T-cell (primary cell): Measurements from ENCODE around the gene ACSF3. TPM values are rescaled to one million over a fixed set of nuclear protein-coding genes. Genes with fewer than 3 reads are reported as not detected.

Experiments
- ATAC-seq, 4 experiments: fragments of 200-7000 bp in 3 of 4; fragments of 150-1000 bp in 1 of 4; cut with Tn5 transposase; replicated peaks in 1 of 4; 1 replicate in 3 of 4; 2 replicates in 1 of 4; pipeline ENCODE4 v1.10.0; 2021; ENCODE audit warnings: moderate library complexity in 3 of 4, mild to moderate bottlenecking in 2 of 4, moderate number of reproducible peaks in 1 of 4
- CTCF ChIA-PET, 2 donors: fragments of 300-600 bp; sonication (Branson Sonifier 250); formaldehyde crosslinking; loops; one replicate each; lab custom pipeline; 2022; ENCODE audit warnings: antibody characterized with exemption in 2 of 2; lab: Charles Lee
- POLR2A ChIA-PET, 2 donors: fragments of 300-600 bp; sonication (Branson Sonifier 250); formaldehyde crosslinking; loops; one replicate each; lab custom pipeline; 2022; ENCODE audit warnings: antibody characterized with exemption in 2 of 2; lab: Charles Lee
- DNase-seq, 35 experiments: peaks; one replicate each; pipeline versions ENCODE4 v3.0.0 to v3.0.0-alpha.2; 2013 to 2023
- H3K27ac ChIP-seq: one replicate; pipeline ENCODE4 v1.5.1; 2013; ENCODE audit warnings: low read length
- H3K27me3 ChIP-seq, 2 experiments: replicated peaks in 1 of 2; 1 replicate in 1 of 2; 2 replicates in 1 of 2; pipeline versions ENCODE4 v1.6.1 to v1.7.0; 2013; ENCODE audit warnings: low read length in 1 of 2, mixed read lengths in 1 of 2; ENCODE audit not compliant: control insufficient read depth in 2 of 2, insufficient read depth in 2 of 2; ENCODE audit errors: extremely low read depth in 1 of 2
- H3K36me3 ChIP-seq, 2 donors: 1 replicate in 1 of 2; 2 replicates in 1 of 2; pipeline versions ENCODE4 v1.6.1 to v1.7.0; 2013; ENCODE audit warnings: low read length in 1 of 2; ENCODE audit not compliant: control insufficient read depth in 2 of 2, insufficient read depth in 1 of 2; ENCODE audit errors: extremely low read depth in 1 of 2
- H3K4me1 ChIP-seq, 2 experiments: 1 replicate in 1 of 2; 2 replicates in 1 of 2; pipeline versions ENCODE4 v1.6.1 to v1.7.0; 2013; ENCODE audit warnings: low read length in 2 of 2, mixed read lengths in 1 of 2; ENCODE audit not compliant: insufficient read depth in 2 of 2, control insufficient read depth in 1 of 2; ENCODE audit errors: extremely low read depth in 1 of 2
- H3K4me3 ChIP-seq, 2 donors: 1 replicate in 1 of 2; 2 replicates in 1 of 2; pipeline versions ENCODE4 v1.5.1 to v1.7.0; 2013; ENCODE audit warnings: mild to moderate bottlenecking in 2 of 2, low read length in 1 of 2, moderate library complexity in 1 of 2; ENCODE audit not compliant: control insufficient read depth in 1 of 2; ENCODE audit errors: extremely low read depth in 1 of 2
- H3K9me3 ChIP-seq: 2 replicates; pipeline ENCODE4 v1.7.0; 2013
- H3K27ac Mint-ChIP-seq, 2 donors: one replicate each; pipeline ENCODE4 v1.8.0; 2020 to 2021; ENCODE audit warnings: mild to moderate bottlenecking in 2 of 2, mixed read lengths in 2 of 2
- H3K27me3 Mint-ChIP-seq, 2 donors: one replicate each; pipeline ENCODE4 v1.8.0; 2021 to 2022; ENCODE audit warnings: mixed read lengths in 2 of 2
- H3K36me3 Mint-ChIP-seq: one replicate; pipeline ENCODE4 v1.8.0; 2021; ENCODE audit warnings: mixed read lengths
- H3K4me1 Mint-ChIP-seq, 3 donors: one replicate each; pipeline ENCODE4 v1.8.0; 2020 to 2022; ENCODE audit warnings: mixed read lengths in 3 of 3, mild to moderate bottlenecking in 1 of 3
- H3K4me3 Mint-ChIP-seq, 3 donors: one replicate each; pipeline ENCODE4 v1.8.0; 2020 to 2022; ENCODE audit warnings: mild to moderate bottlenecking in 3 of 3, mixed read lengths in 3 of 3, moderate library complexity in 3 of 3
- H3K9me3 Mint-ChIP-seq, 3 donors: one replicate each; pipeline ENCODE4 v1.8.0; 2020 to 2022; ENCODE audit warnings: mixed read lengths in 3 of 3
- WGBS: methylation state at CpG from one replicate; pipeline ENCODE4 v1.1.5; 2013; ENCODE audit warnings: missing lambda C conversion rate; ENCODE audit not compliant: insufficient coverage; 5-methylcytosine and 5-hydroxymethylcytosine counted together
- total RNA-seq, 35 experiments: library from RNA in 6 of 35; stranded (reverse) in 6 of 35; fragments of 120-200 nt in 1 of 35; gene quantifications; one replicate each; pipeline versions ENCODE4 v1.2.1 to v1.2.4 and lab custom pipeline; 2013 to 2026

Gene ACSF3
- total RNA-seq, 5 donors from 2014 or later (not counting 1 experiment from before 2014, with no cell fraction given) = 70.5 to 102 (median 79.9) TPM

DNA sequence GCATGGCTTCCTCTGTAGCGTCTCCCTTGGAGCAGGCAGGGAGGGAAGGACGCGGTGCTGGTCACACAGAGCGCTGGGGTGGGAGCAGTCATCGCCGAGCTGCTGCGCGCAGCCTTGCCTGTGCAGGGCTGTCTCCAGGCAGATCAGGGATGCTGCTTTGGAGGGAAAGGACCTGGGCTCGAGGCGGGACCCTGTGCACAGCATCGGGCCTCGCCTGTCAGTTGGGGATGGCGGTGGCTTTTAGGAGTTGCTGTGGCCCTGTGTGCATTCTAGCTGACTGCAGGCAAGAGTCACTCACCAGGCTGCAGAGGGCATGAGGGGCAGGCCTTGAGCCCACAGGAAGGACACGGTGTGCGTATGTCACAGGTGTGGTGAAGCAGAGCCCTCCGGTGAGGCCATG, 10.1 kb downstream of the ACSF3 start:
- Histone ChIP-seq H3K36me3 (peaks cover 52 to 70% of the 10 kb centered on the region in 2 donors), H3K27me3 (no peaks in the 10 kb centered on the region), H3K27ac (no peak overlapping the region), H3K4me1 (peaks cover 11 to 30% of the 10 kb centered on the region in 2 experiments), H3K9me3 (no peaks in the 10 kb centered on the region), H3K4me3 (no peak overlapping the region)
- 91% methylated on average over 16 of the region's 16 CpGs for WGBS
- Mint-ChIP-seq H3K27me3 (no peaks in the 10 kb centered on the region), H3K4me1 (peaks cover 37 to 47% (median 44%) of the 10 kb centered on the region in 3 donors), H3K4me3 (no peak overlapping the region), H3K27ac (no peak overlapping the region), H3K36me3 (peaks cover 52% of the 10 kb centered on the region), H3K9me3 (no peaks in the 10 kb centered on the region)
- DNase-seq = no peak
- CTCF ChIA-PET = no interaction called here
- no peak for ATAC-seq
- POLR2A ChIA-PET = no interaction called here

DNA sequence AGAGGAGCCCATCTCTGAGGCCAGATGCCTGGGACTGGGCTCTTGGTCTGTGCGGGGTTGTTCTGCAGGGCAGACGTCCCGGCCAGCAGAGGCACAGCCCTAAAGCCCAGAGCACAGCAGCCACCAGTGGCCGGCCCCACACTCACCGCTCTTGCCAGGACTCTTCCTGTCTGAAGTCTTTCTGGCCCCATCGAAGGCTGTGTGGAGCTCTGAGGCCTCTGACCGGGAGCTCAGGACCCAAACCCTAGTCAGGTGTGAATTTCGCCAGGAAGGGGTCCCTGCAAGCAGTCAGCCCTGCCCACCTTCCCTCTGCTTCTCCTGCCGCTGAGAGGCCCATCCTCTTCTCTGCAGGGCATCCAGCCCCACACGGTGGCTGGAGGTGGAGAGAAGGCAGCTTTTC, 10.7 kb downstream of the ACSF3 start:
- H3K4me3 ChIP-seq = no peak overlapping the region
- H3K9me3 ChIP-seq = no peaks in the 10 kb centered on the region
- ChIA-PET CTCF (no interaction called here), POLR2A (no interaction called here)
- 97% methylated on average over 7 of the region's 10 CpGs for WGBS
- Mint-ChIP-seq H3K36me3 (peaks cover 52% of the 10 kb centered on the region), H3K4me3 (no peak overlapping the region), H3K27me3 (no peaks in the 10 kb centered on the region), H3K9me3 (no peaks in the 10 kb centered on the region), H3K4me1 (peaks cover 32 to 44% (median 41%) of the 10 kb centered on the region in 3 donors), H3K27ac (no peak overlapping the region)
- DNase-seq = no peak
- H3K36me3 ChIP-seq = peaks cover 52 to 70% of the 10 kb centered on the region in 2 donors
- no peaks in the 10 kb centered on the region for H3K27me3 ChIP-seq
- H3K27ac ChIP-seq = no peak overlapping the region
- peaks cover 7 to 24% of the 10 kb centered on the region in 2 experiments for H3K4me1 ChIP-seq
- no peak for ATAC-seq

DNA sequence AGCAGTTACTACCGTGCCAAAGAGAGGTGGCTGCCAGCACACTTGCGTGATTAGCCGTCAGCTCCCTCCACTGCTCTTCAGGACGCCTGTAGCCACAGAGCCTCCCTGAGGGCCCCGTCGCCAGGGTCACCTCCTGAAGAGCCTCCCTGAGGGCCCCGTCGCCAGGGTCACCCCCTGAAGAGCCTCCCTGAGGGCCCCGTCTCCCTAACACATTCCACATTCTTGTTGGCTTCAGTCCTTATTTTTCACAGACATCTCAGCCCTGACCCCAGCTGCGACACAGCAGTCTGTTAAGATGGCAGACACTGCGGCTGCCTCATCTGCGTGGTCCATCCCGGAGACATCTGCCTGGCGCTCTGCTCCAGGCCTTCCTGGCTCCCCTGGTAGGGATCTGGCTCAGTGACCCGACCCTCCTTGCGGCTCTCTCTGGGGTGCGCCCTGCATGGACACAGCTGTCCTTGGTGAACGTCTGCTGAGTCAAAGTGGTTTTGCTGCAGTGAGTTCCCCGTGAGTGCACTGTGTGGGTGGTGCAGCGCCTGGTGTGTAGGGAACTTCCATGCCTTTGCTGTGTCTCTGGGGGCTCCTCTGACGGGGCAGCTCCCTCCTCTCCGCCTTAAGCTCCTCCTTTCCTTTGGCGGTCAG, 11.4 kb downstream of the ACSF3 start:
- Histone ChIP-seq H3K4me1 (peaks cover 7 to 18% of the 10 kb centered on the region in 2 experiments), H3K4me3 (no peak overlapping the region), H3K27me3 (no peaks in the 10 kb centered on the region), H3K36me3 (peaks cover 49 to 70% of the 10 kb centered on the region in 2 donors), H3K9me3 (no peaks in the 10 kb centered on the region), H3K27ac (no peak overlapping the region)
- H3K27me3 Mint-ChIP-seq = no peaks in the 10 kb centered on the region
- DNase-seq (no peak), ATAC-seq (no peak)
- 81% methylated on average over 23 of the region's 23 CpGs for WGBS
- H3K36me3 Mint-ChIP-seq = peaks cover 48% of the 10 kb centered on the region
- peaks cover 24 to 36% (median 35%) of the 10 kb centered on the region in 3 donors for H3K4me1 Mint-ChIP-seq
- H3K4me3 Mint-ChIP-seq = no peak overlapping the region
- CTCF ChIA-PET = no interaction called here
- no peaks in the 10 kb centered on the region for H3K9me3 Mint-ChIP-seq
- H3K27ac Mint-ChIP-seq = no peak overlapping the region
- POLR2A ChIA-PET = no interaction called here

DNA sequence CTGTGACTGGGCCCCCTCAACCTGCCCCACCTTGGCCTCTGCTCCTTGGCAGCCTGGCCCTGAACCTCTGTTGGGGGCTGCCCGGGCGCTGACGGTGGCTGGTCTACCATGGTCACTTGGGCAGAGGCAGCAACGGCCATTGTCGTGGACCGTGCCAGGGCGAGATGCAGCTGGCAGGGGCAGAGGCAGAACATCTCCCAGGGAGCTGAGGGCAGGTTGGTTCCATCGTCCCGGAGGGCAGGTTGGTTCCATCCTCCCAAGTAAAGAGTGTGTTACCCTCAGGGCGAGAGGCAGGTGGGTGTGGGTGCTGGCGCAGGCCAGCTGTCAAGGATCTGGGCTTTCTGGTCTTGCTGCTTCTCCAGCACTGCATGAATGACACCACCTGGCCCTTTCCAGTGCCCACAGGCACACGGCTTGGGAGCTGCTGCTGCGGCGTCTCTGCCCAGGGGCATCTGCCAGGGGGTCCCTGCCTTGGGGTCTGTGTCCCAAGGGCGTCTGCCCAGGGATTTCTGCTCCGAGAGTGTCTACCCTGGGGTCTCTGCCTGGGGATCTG, 12.0 kb downstream of the ACSF3 start:
- Histone ChIP-seq H3K27ac (no peak overlapping the region), H3K4me1 (peaks cover 2 to 13% of the 10 kb centered on the region in 2 experiments), H3K9me3 (no peaks in the 10 kb centered on the region), H3K4me3 (no peak overlapping the region), H3K36me3 (peaks cover 45 to 76% of the 10 kb centered on the region in 2 donors), H3K27me3 (no peaks in the 10 kb centered on the region)
- H3K27ac Mint-ChIP-seq = no peak overlapping the region
- peaks cover 21 to 31% (median 28%) of the 10 kb centered on the region in 3 donors for H3K4me1 Mint-ChIP-seq
- WGBS = 93% methylated on average over 15 of the region's 16 CpGs
- no peak overlapping the region for H3K4me3 Mint-ChIP-seq
- H3K27me3 Mint-ChIP-seq = no peaks in the 10 kb centered on the region
- no peaks in the 10 kb centered on the region for H3K9me3 Mint-ChIP-seq
- no peak for DNase-seq
- peaks cover 45% of the 10 kb centered on the region for H3K36me3 Mint-ChIP-seq
- ChIA-PET POLR2A (no interaction called here), CTCF (no interaction called here)
- no peak for ATAC-seq

DNA sequence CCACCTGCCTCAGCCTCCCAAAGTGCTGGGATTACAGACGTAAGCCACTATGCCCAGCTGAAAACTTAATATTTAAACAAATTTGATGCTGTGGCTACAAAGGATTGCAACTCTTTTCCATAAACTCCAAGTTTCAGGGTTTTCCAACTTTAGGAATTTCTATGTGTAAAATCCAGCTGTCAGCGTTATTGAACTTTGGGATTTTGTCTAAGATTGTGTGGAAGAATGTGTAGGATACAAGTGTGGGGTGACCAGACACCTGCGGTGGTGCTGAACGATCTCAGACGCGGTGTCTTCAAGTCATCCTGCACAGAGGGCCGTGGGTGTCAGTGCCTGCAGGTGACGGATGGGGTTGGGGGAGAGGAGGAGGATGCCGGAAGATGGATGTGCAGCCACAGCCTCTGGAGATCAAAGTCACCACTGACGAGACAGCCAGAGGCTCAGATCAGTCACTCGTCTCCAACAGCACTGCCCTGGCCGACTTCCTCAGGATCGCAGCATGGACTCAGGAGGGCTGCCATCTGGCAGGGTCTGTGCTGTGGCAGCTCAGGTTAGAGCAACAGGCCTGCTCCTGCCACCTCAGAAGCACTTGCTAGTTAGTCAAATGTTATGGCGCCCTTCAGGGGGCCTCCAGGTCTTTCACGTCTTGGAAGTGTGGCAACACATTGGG, 13.0 kb downstream of the ACSF3 start:
- H3K27ac Mint-ChIP-seq = peak overlapping the region in 1 of 2 donors; percentile 48
- H3K27ac ChIP-seq = no peak overlapping the region
- no peak overlapping the region for H3K4me3 ChIP-seq
- H3K4me3 Mint-ChIP-seq = no peak overlapping the region
- H3K9me3 Mint-ChIP-seq = no peaks in the 10 kb centered on the region
- no peak for DNase-seq
- ATAC-seq = peak in 1 of 4 experiments; percentile 22
- peaks cover 16 to 27% (median 22%) of the 10 kb centered on the region in 3 donors for H3K4me1 Mint-ChIP-seq
- H3K27me3 Mint-ChIP-seq = no peaks in the 10 kb centered on the region
- H3K36me3 ChIP-seq = peaks cover 45 to 75% of the 10 kb centered on the region in 2 donors
- H3K36me3 Mint-ChIP-seq = peaks cover 39% of the 10 kb centered on the region
- WGBS = 73% methylated on average over 13 of the region's 15 CpGs
- peaks cover 2 to 6% of the 10 kb centered on the region in 2 experiments for H3K4me1 ChIP-seq
- POLR2A ChIA-PET = no interaction called here
- no peaks in the 10 kb centered on the region for H3K27me3 ChIP-seq
- no peaks in the 10 kb centered on the region for H3K9me3 ChIP-seq
- CTCF ChIA-PET = no interaction called here

DNA sequence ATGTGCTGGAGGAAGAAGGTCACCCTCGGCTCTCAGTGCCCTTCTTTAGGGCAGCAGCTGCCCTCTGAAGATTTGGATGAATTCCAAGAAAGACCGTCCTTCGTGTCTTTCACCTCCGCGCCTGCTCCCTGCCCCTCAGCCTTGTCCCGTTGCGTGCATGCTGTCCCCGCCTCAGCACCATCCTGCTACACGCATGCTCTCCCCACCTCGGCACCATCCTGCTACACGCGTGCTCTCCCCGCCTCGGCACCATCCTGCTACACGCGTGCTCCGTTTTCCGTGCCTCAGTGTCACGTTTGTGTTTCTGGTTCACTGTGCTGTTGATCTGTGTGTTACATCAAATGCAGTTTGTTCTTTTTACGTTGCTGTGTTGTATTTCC, 13.5 kb downstream of the ACSF3 start:
- Mint-ChIP-seq H3K9me3 (no peaks in the 10 kb centered on the region), H3K36me3 (peaks cover 39% of the 10 kb centered on the region), H3K27ac (no peak overlapping the region), H3K27me3 (no peaks in the 10 kb centered on the region), H3K4me3 (no peak overlapping the region), H3K4me1 (peaks cover 15 to 24% (median 20%) of the 10 kb centered on the region in 3 donors)
- Histone ChIP-seq H3K27ac (no peak overlapping the region), H3K27me3 (no peaks in the 10 kb centered on the region), H3K36me3 (peaks cover 45 to 75% of the 10 kb centered on the region in 2 donors), H3K4me3 (no peak overlapping the region), H3K9me3 (no peaks in the 10 kb centered on the region), H3K4me1 (peaks cover under 1 to 2% of the 10 kb centered on the region in 2 experiments)
- CTCF ChIA-PET = no interaction called here
- no peak for DNase-seq
- no peak for ATAC-seq
- 92% methylated on average over 20 of the region's 20 CpGs for WGBS
- POLR2A ChIA-PET = no interaction called here
